GM23338 (cell line): ENCODE results near the gene GNG10.

Experiments
- CREB1 ChIP-seq: fragments of 250-450 bp; sonication (Bioruptor Pico); IDR thresholded peaks from 2 replicates; pipeline ENCODE4 v1.5.0; 2020; ENCODE audit warnings: low read depth, mild to moderate bottlenecking, moderate library complexity
- EZH2 ChIP-seq: fragments of 200-600 bp; sonication (generic); IDR thresholded peaks from one replicate; pipeline ENCODE4 v1.8.0; 2017; ENCODE audit warnings: antibody characterized with exemption, mild to moderate bottlenecking, low read depth; ENCODE audit not compliant: unreplicated experiment
- EZH2phosphoT487 ChIP-seq: fragments of 200-600 bp; sonication (generic); IDR thresholded peaks from one replicate; pipeline ENCODE4 v1.8.1; 2018; ENCODE audit warnings: antibody characterized with exemption; ENCODE audit not compliant: unreplicated experiment
- POLR2AphosphoS5 ChIP-seq: IDR thresholded peaks from 2 replicates; pipeline ENCODE4 v1.6.1; 2016; ENCODE audit warnings: antibody characterized with exemption, low read depth
- STAT1 ChIP-seq: IDR thresholded peaks from one replicate; pipeline ENCODE4 v1.6.1; 2016; ENCODE audit warnings: antibody characterized with exemption; ENCODE audit not compliant: unreplicated experiment
- ZNF114 ChIP-seq: fragments of 250-450 bp; sonication (Bioruptor Pico); IDR thresholded peaks from 2 replicates; pipeline ENCODE4 v1.5.0; 2020; ENCODE audit warnings: mild to moderate bottlenecking, moderate library complexity
- ZNF331 ChIP-seq: fragments of 250-450 bp; sonication (Bioruptor Pico); IDR thresholded peaks from 2 replicates; pipeline ENCODE4 v1.5.0; 2020; ENCODE audit warnings: low read depth, mild to moderate bottlenecking, moderate library complexity
- TF ChIP-seq, protein P1 (sequence below), 2 experiments: fragments of 200-600 bp in 1 of 2; sonication (generic) in 1 of 2; conservative IDR thresholded peaks; 2 replicates each; pipeline versions ENCODE4 v1.5.1 to v1.6.1; 2016 to 2017; ENCODE audit warnings: antibody characterized with exemption in 2 of 2, low read depth in 2 of 2, mild to moderate bottlenecking in 2 of 2, moderate library complexity in 1 of 2
- TF ChIP-seq, protein P2 (sequence below): IDR thresholded peaks from one replicate; pipeline ENCODE4 v1.6.1; 2018; ENCODE audit warnings: antibody characterized with exemption; ENCODE audit not compliant: unreplicated experiment
- TF ChIP-seq, protein P3 (sequence below): fragments of 250-450 bp; sonication (Bioruptor Pico); IDR thresholded peaks from 2 replicates; pipeline ENCODE4 v1.5.0; 2020; ENCODE audit warnings: mild to moderate bottlenecking, moderate library complexity

DNA sequence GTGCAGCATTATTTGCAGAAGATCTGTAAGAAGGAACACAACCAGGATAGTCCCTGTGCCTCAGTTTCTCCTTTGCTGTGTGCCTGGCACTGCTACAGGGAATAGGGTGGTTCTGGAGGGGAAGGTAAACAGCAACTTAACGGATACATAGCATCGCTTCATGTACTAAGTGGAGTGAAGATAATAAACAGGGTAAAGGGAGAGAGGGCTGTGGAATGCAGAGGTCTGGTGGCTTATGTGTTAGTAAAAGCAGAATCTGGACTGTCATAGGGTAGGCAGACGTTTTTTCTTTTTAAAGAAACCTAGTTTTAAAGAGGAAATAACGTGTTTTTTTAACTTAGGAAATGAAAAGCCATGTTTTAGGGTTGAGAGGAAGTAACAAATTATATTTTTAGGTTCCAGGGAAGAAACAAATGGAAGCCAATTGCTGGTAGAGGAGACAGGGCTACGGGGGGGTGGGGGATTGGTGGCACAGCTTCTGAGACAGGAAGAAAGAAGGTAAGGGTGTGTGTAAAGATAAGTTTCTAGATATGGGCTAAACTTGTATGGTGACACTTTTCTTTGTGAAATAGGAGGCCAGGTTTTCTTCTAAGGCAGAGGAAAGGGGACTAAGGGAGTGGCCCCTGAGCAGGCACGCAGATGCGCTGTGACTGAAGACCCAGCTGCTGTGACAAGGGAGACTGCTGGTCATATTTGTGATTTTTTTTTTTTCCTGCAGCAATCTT, 1.3 kb downstream of the GNG10 start:
- TF ChIP-seq, protein P1, sequence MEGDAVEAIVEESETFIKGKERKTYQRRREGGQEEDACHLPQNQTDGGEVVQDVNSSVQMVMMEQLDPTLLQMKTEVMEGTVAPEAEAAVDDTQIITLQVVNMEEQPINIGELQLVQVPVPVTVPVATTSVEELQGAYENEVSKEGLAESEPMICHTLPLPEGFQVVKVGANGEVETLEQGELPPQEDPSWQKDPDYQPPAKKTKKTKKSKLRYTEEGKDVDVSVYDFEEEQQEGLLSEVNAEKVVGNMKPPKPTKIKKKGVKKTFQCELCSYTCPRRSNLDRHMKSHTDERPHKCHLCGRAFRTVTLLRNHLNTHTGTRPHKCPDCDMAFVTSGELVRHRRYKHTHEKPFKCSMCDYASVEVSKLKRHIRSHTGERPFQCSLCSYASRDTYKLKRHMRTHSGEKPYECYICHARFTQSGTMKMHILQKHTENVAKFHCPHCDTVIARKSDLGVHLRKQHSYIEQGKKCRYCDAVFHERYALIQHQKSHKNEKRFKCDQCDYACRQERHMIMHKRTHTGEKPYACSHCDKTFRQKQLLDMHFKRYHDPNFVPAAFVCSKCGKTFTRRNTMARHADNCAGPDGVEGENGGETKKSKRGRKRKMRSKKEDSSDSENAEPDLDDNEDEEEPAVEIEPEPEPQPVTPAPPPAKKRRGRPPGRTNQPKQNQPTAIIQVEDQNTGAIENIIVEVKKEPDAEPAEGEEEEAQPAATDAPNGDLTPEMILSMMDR (conservative IDR thresholded peaks at IDR 0.05; ENCODE audit: low read depth in 2 of 2), result no peak
- TF ChIP-seq EZH2 (no peak), CREB1 (CRISPR knock-in tag) (no peak), POLR2AphosphoS5 (no peak), ZNF331 (CRISPR knock-in tag) (no peak), EZH2phosphoT487 (no peak), STAT1 (no peak), ZNF114 (CRISPR knock-in tag) (no peak)
- TF ChIP-seq, protein P2, sequence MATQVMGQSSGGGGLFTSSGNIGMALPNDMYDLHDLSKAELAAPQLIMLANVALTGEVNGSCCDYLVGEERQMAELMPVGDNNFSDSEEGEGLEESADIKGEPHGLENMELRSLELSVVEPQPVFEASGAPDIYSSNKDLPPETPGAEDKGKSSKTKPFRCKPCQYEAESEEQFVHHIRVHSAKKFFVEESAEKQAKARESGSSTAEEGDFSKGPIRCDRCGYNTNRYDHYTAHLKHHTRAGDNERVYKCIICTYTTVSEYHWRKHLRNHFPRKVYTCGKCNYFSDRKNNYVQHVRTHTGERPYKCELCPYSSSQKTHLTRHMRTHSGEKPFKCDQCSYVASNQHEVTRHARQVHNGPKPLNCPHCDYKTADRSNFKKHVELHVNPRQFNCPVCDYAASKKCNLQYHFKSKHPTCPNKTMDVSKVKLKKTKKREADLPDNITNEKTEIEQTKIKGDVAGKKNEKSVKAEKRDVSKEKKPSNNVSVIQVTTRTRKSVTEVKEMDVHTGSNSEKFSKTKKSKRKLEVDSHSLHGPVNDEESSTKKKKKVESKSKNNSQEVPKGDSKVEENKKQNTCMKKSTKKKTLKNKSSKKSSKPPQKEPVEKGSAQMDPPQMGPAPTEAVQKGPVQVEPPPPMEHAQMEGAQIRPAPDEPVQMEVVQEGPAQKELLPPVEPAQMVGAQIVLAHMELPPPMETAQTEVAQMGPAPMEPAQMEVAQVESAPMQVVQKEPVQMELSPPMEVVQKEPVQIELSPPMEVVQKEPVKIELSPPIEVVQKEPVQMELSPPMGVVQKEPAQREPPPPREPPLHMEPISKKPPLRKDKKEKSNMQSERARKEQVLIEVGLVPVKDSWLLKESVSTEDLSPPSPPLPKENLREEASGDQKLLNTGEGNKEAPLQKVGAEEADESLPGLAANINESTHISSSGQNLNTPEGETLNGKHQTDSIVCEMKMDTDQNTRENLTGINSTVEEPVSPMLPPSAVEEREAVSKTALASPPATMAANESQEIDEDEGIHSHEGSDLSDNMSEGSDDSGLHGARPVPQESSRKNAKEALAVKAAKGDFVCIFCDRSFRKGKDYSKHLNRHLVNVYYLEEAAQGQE, result no peak
- TF ChIP-seq, protein P3, sequence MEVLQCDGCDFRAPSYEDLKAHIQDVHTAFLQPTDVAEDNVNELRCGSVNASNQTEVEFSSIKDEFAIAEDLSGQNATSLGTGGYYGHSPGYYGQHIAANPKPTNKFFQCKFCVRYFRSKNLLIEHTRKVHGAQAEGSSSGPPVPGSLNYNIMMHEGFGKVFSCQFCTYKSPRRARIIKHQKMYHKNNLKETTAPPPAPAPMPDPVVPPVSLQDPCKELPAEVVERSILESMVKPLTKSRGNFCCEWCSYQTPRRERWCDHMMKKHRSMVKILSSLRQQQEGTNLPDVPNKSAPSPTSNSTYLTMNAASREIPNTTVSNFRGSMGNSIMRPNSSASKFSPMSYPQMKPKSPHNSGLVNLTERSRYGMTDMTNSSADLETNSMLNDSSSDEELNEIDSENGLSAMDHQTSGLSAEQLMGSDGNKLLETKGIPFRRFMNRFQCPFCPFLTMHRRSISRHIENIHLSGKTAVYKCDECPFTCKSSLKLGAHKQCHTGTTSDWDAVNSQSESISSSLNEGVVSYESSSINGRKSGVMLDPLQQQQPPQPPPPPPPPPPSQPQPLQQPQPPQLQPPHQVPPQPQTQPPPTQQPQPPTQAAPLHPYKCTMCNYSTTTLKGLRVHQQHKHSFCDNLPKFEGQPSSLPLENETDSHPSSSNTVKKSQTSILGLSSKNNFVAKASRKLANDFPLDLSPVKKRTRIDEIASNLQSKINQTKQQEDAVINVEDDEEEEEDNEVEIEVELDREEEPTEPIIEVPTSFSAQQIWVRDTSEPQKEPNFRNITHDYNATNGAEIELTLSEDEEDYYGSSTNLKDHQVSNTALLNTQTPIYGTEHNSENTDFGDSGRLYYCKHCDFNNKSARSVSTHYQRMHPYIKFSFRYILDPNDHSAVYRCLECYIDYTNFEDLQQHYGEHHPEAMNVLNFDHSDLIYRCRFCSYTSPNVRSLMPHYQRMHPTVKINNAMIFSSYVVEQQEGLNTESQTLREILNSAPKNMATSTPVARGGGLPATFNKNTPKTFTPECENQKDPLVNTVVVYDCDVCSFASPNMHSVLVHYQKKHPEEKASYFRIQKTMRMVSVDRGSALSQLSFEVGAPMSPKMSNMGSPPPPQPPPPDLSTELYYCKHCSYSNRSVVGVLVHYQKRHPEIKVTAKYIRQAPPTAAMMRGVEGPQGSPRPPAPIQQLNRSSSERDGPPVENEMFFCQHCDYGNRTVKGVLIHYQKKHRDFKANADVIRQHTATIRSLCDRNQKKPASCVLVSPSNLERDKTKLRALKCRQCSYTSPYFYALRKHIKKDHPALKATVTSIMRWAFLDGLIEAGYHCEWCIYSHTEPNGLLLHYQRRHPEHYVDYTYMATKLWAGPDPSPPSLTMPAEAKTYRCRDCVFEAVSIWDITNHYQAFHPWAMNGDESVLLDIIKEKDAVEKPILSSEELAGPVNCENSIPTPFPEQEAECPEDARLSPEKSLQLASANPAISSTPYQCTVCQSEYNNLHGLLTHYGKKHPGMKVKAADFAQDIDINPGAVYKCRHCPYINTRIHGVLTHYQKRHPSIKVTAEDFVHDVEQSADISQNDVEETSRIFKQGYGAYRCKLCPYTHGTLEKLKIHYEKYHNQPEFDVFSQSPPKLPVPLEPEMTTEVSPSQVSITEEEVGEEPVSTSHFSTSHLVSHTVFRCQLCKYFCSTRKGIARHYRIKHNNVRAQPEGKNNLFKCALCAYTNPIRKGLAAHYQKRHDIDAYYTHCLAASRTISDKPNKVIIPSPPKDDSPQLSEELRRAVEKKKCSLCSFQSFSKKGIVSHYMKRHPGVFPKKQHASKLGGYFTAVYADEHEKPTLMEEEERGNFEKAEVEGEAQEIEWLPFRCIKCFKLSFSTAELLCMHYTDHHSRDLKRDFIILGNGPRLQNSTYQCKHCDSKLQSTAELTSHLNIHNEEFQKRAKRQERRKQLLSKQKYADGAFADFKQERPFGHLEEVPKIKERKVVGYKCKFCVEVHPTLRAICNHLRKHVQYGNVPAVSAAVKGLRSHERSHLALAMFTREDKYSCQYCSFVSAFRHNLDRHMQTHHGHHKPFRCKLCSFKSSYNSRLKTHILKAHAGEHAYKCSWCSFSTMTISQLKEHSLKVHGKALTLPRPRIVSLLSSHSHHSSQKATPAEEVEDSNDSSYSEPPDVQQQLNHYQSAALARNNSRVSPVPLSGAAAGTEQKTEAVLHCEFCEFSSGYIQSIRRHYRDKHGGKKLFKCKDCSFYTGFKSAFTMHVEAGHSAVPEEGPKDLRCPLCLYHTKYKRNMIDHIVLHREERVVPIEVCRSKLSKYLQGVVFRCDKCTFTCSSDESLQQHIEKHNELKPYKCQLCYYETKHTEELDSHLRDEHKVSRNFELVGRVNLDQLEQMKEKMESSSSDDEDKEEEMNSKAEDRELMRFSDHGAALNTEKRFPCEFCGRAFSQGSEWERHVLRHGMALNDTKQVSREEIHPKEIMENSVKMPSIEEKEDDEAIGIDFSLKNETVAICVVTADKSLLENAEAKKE, result no peak
